Natural killer cell (primary cell): ENCODE measurements around the gene CD200. TPM values are rescaled to one million over a fixed set of nuclear protein-coding genes. Genes with fewer than 3 reads are reported as not detected.

Source experiments
- ATAC-seq, 3 donors: fragments of 150-1000 bp in 2 of 3; fragments of 200-7000 bp in 1 of 3; cut with Tn5 transposase; 1 replicate in 1 of 3; 2 replicates in 2 of 3; pipeline ENCODE4 v1.10.0; 2021; ENCODE audit warnings: mild to moderate bottlenecking in 2 of 3, moderate library complexity in 2 of 3
- DNase-seq, 2 donors: peaks; one replicate each; pipeline versions ENCODE4 v3.0.0 to v3.0.0-alpha.2; 2013 to 2021; ENCODE audit warnings: mixed read lengths in 1 of 2
- H3K27ac ChIP-seq: one replicate; pipeline ENCODE4 v1.5.1; 2013; ENCODE audit warnings: mild to moderate bottlenecking, low read length
- H3K27me3 ChIP-seq: one replicate; pipeline ENCODE4 v1.6.1; 2013; ENCODE audit warnings: low read length; ENCODE audit not compliant: control insufficient read depth, insufficient read depth
- H3K36me3 ChIP-seq: one replicate; pipeline ENCODE4 v1.6.1; 2013; ENCODE audit warnings: low read length; ENCODE audit not compliant: control insufficient read depth, insufficient read depth
- H3K4me1 ChIP-seq: one replicate; pipeline ENCODE4 v1.6.1; 2013; ENCODE audit warnings: low read length; ENCODE audit not compliant: control insufficient read depth, insufficient read depth
- H3K4me3 ChIP-seq: one replicate; pipeline ENCODE4 v1.5.1; 2013; ENCODE audit warnings: low read length
- H3K9me3 ChIP-seq: one replicate; pipeline ENCODE4 v1.6.1; 2013; ENCODE audit warnings: low read length; ENCODE audit not compliant: control insufficient read depth, insufficient read depth
- H3K27ac Mint-ChIP-seq, 2 donors: one replicate each; pipeline ENCODE4 v1.8.0; 2022; ENCODE audit warnings: mild to moderate bottlenecking in 2 of 2, mixed read lengths in 2 of 2, moderate library complexity in 1 of 2
- H3K27me3 Mint-ChIP-seq, 2 donors: one replicate each; pipeline ENCODE4 v1.8.0; 2022; ENCODE audit warnings: low read depth in 2 of 2, mixed read lengths in 2 of 2
- H3K36me3 Mint-ChIP-seq: one replicate; pipeline ENCODE4 v1.8.0; 2022; ENCODE audit warnings: mixed read lengths
- H3K4me1 Mint-ChIP-seq, 2 donors: one replicate each; pipeline ENCODE4 v1.8.0; 2022; ENCODE audit warnings: mixed read lengths in 2 of 2
- H3K4me3 Mint-ChIP-seq: one replicate; pipeline ENCODE4 v1.8.0; 2022; ENCODE audit warnings: mild to moderate bottlenecking, moderate library complexity, mixed read lengths
- H3K9me3 Mint-ChIP-seq, 2 donors: one replicate each; pipeline ENCODE4 v1.8.0; 2022; ENCODE audit warnings: mixed read lengths in 2 of 2
- CTCF ChIP-seq: fragments of 200-600 bp; IDR thresholded peaks from one replicate; pipeline ENCODE4 v1.8.0; 2022; ENCODE audit warnings: antibody characterized with exemption
- WGBS: methylation state at CpG from one replicate; pipeline ENCODE4 v1.1.7; 2013; ENCODE audit warnings: missing lambda C conversion rate; ENCODE audit not compliant: insufficient coverage; 5-methylcytosine and 5-hydroxymethylcytosine counted together
- intact Hi-C: fragments of 100-400 bp; cut with micrococcal nuclease; formaldehyde crosslinking; loops from one replicate; pipeline ENCODE4 v1.14.2; 2022
- total RNA-seq, 4 donors: library from RNA; stranded (reverse); fragments of 120-200 nt in 1 of 4; gene quantifications; one replicate each; pipeline versions ENCODE4 v1.2.3 to v1.2.4, GENCODE V29; 2013 to 2022

CD200 gene
- total RNA-seq, 3 donors from 2014 or later (not counting 1 experiment from before 2014, with no cell fraction given): 0.35 TPM; not detected in 2

- DNase-seq: no peak
- Histone ChIP-seq H3K9me3 (no peaks in the 10 kb centered on the region), H3K27ac (peak overlapping the region; percentile 38), H3K4me1 (peaks cover 11% of the 10 kb centered on the region), H3K4me3 (no peak overlapping the region), H3K27me3 (no peaks in the 10 kb centered on the region), H3K36me3 (no peaks in the 10 kb centered on the region)
- peak overlapping the region; percentile 5 to 39 for H3K27ac Mint-ChIP-seq
- no peak for TF ChIP-seq CTCF
- peak; percentile 41 to 54 (median 53) for ATAC-seq
- H3K4me1 Mint-ChIP-seq: peaks cover 22 to 33% of the 10 kb centered on the region in 2 donors
- no peaks in the 10 kb centered on the region for H3K27me3 Mint-ChIP-seq
- H3K4me3 Mint-ChIP-seq: peak overlapping the region; percentile 15
- no peaks in the 10 kb centered on the region for H3K9me3 Mint-ChIP-seq
- intact Hi-C loops: no loop called here
- no peaks in the 10 kb centered on the region for H3K36me3 Mint-ChIP-seq
These were observed 35.2 kb upstream of the CD200 start for GRCh38 chr3:112297714-112298113.

GRCh38 chr3:112298781-112299180 is 34.2 kb upstream of the CD200 start:
- no peak for ATAC-seq
- Mint-ChIP-seq H3K4me3 (no peak overlapping the region), H3K36me3 (no peaks in the 10 kb centered on the region), H3K27me3 (no peaks in the 10 kb centered on the region), H3K4me1 (peaks cover 22 to 26% of the 10 kb centered on the region in 2 donors), H3K27ac (peak overlapping the region in 1 of 2 donors; percentile 5), H3K9me3 (no peaks in the 10 kb centered on the region)
- Histone ChIP-seq H3K27me3 (no peaks in the 10 kb centered on the region), H3K27ac (no peak overlapping the region), H3K9me3 (no peaks in the 10 kb centered on the region), H3K4me3 (no peak overlapping the region), H3K36me3 (no peaks in the 10 kb centered on the region), H3K4me1 (peaks cover 11% of the 10 kb centered on the region)
- no peak for TF ChIP-seq CTCF
- intact Hi-C loops: no loop called here
- DNase-seq: no peak

GRCh38 chr3:112302150-112302830 is 30.7 kb upstream of the CD200 start:
- ATAC-seq (no peak), DNase-seq (no peak)
- H3K4me1 ChIP-seq: peaks cover 13% of the 10 kb centered on the region
- WGBS: 89% methylated on average over 11 of the region's 11 CpGs
- Mint-ChIP-seq H3K27ac (no peak overlapping the region), H3K9me3 (no peaks in the 10 kb centered on the region), H3K36me3 (no peaks in the 10 kb centered on the region), H3K27me3 (no peaks in the 10 kb centered on the region), H3K4me3 (no peak overlapping the region), H3K4me1 (peaks cover 15 to 16% of the 10 kb centered on the region in 2 donors)
- H3K9me3 ChIP-seq: no peaks in the 10 kb centered on the region
- no peak overlapping the region for H3K27ac ChIP-seq
- TF ChIP-seq CTCF: no peak
- no peaks in the 10 kb centered on the region for H3K36me3 ChIP-seq
- no peaks in the 10 kb centered on the region for H3K27me3 ChIP-seq
- no peak overlapping the region for H3K4me3 ChIP-seq
- intact Hi-C loops: no loop called here
